ENCODE results near the gene KCNQ1. TPM values are rescaled to one million over a fixed set of nuclear protein-coding genes. Genes with fewer than 3 reads are reported as not detected.

KCNQ1 gene
- total RNA-seq, 1 experiment from 2014 or later = 2.3 TPM

DNA sequence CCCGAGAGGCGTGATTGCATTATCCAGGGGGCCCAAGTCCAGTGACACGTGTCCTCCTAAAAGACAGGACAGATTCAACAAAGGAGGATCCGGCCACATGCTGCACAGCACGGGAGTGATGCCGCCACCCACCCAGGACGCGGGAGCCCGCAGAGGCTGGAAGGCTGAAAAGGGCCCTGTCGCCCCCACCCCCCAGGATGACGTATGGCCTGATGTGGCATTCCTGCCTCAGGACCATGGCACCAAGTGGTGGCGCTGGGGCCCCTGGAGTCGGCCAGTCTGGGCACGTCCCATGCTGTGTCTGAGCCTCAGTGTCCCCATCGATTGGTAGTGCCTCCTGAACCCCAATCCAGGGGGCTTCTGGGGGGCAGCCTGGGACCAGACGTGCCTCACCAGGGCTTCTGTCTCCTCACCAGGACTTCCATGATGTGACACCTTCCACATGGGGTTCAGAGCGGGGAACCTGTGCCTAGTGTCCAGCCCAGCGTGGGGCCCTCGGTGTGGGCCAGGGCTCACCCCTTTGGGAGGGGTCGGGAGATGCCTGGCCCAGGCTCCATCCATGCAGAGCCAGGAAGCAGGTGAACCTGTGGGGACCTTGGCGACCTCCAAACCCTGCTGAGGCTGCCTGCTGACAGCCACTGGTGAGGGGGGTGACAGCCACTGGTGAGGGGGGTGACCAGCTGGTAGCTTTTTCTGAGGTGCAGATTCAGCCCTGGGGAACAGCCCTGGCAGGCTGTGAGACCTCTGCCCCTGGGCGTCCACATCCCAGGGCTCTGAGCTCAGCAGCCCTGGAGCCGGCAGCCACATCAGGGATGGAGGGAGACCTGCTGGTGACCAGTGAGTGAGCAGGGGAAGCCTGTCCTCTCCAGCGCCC lies 75.3 kb downstream of the KCNQ1 start:
- no peak overlapping the region for H2BK15ac ChIP-seq (ENCODE audit: low read depth, low read length)
- TF ChIP-seq, protein P1, sequence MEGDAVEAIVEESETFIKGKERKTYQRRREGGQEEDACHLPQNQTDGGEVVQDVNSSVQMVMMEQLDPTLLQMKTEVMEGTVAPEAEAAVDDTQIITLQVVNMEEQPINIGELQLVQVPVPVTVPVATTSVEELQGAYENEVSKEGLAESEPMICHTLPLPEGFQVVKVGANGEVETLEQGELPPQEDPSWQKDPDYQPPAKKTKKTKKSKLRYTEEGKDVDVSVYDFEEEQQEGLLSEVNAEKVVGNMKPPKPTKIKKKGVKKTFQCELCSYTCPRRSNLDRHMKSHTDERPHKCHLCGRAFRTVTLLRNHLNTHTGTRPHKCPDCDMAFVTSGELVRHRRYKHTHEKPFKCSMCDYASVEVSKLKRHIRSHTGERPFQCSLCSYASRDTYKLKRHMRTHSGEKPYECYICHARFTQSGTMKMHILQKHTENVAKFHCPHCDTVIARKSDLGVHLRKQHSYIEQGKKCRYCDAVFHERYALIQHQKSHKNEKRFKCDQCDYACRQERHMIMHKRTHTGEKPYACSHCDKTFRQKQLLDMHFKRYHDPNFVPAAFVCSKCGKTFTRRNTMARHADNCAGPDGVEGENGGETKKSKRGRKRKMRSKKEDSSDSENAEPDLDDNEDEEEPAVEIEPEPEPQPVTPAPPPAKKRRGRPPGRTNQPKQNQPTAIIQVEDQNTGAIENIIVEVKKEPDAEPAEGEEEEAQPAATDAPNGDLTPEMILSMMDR (conservative IDR thresholded peaks at IDR 0.05) = no peak
- no peak overlapping the region for H2AK5ac ChIP-seq (ENCODE audit: insufficient read length, low read length)
- no peak overlapping the region for H3K4me2 ChIP-seq (ENCODE audit: insufficient read depth, insufficient read length, low read length)
- H2BK120ac ChIP-seq (ENCODE audit: low read depth, low read length, poor library complexity, severe bottlenecking) = no peak overlapping the region
- Mint-ChIP-seq H3K27me3 (ENCODE audit: low read depth) (peaks cover 70% of the 10 kb centered on the region), H3K4me3 (no peak overlapping the region), H3K9me3 (no peaks in the 10 kb centered on the region), H3K36me3 (ENCODE audit: insufficient read depth in 1 of 3, low read depth in 3 of 3) (no peaks in the 10 kb centered on the region), H3K4me1 (no peaks in the 10 kb centered on the region), H3K27ac (no peak overlapping the region)
- WGBS (ENCODE audit: extremely low coverage, insufficient read length, low lambda C conversion rate) = no CpG with 5 or more reads among the region's 24 CpGs
- H3K23ac ChIP-seq (ENCODE audit: insufficient read length, low read depth, low read length) = no peak overlapping the region
- H4K20me1 ChIP-seq (ENCODE audit: control insufficient read depth, insufficient read depth, insufficient read length) = no peaks in the 10 kb centered on the region
- no peak overlapping the region for H3K9ac ChIP-seq (ENCODE audit: extremely low read depth, insufficient read length, low read length)
- no peak overlapping the region for H3K18ac ChIP-seq (ENCODE audit: insufficient read length, low read depth, low read length)
- H2AFZ ChIP-seq (ENCODE audit: low read length) = no peak overlapping the region
- H2BK5ac ChIP-seq (ENCODE audit: insufficient read length, low read length) = no peak overlapping the region
- DNase-seq = peak; percentile 13
- no peak overlapping the region for H2BK20ac ChIP-seq (ENCODE audit: low read depth, low read length, poor library complexity, severe bottlenecking)
- no peaks in the 10 kb centered on the region for H3K4me1 ChIP-seq (ENCODE audit: insufficient read depth, low read length)
- H3T11ph ChIP-seq (ENCODE audit: low read length) = no peak overlapping the region
- H3K14ac ChIP-seq (ENCODE audit: insufficient read depth, low read length) = no peak overlapping the region
- H3K79me1 ChIP-seq (ENCODE audit: insufficient read depth, low read depth, low read length, poor library complexity, severe bottlenecking) = no peaks in the 10 kb centered on the region
- no peak overlapping the region for H3K27ac ChIP-seq (ENCODE audit: insufficient read length, low read depth, low read length)
- H4K5ac ChIP-seq (ENCODE audit: insufficient read length, low read depth, low read length) = no peak overlapping the region
- no peaks in the 10 kb centered on the region for H3K23me2 ChIP-seq (ENCODE audit: insufficient read length, low read depth, low read length, poor library complexity, severe bottlenecking)
- H4K8ac ChIP-seq (replicated peaks; ENCODE audit: insufficient read length, low read depth, low read length) = no peak overlapping the region
- no peak overlapping the region for H4K91ac ChIP-seq (ENCODE audit: insufficient read length, low read depth, low read length)
- H2BK12ac ChIP-seq (ENCODE audit: insufficient read length, low read depth, low read length) = no peak overlapping the region
- H3K56ac ChIP-seq (ENCODE audit: insufficient read length, low read depth, low read length) = no peak overlapping the region
- H3K4ac ChIP-seq (ENCODE audit: low read depth, low read length) = no peak overlapping the region
- H3K27me3 ChIP-seq (ENCODE audit: insufficient read depth, low read length) = no peaks in the 10 kb centered on the region; the same call in 1 of the 2 replicates
- H3K9me3 ChIP-seq (ENCODE audit: control insufficient read depth, low read depth, low read length) = no peaks in the 10 kb centered on the region
- H3K79me2 ChIP-seq (ENCODE audit: insufficient read depth, low read length) = no peaks in the 10 kb centered on the region

Data from H9 (cell line).